Fibroblast of skin of right quadriceps (primary cell): ENCODE results near the gene AVPI1.
A peak's percentile ranks its signal among the peaks of the same experiment; 100 is the strongest.
"Not testable (repeated sequence)": the region's sequence is repeated elsewhere in the genome, so short reads cannot be mapped to it uniquely, and the experiment has no call there.

Source experiments
- DNase-seq: peaks from one replicate; pipeline ENCODE4 v3.0.0-alpha.2; 2013

The AVPI1 gene

DNA sequence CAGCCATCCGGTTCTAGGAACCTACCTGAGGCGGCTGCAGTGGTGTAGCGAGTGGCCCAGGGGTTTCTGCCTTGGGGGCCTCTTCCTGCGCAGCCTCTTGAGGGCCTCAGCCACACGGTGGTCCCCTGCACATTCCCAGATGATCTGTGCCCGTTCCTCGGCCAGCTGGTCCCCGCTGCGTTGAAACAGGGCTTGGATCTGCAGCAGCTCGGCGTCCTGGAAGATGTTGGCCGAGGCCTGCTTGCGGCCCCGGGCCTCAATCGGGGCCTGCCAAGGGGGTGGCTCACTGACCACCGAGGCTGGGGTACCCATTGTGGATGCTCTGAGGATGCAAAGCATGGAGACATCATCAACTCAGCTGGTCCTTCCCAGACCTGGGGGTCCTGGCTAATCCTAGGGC lies 7.4 kb downstream of the AVPI1 start:
- no peak for DNase-seq

DNA sequence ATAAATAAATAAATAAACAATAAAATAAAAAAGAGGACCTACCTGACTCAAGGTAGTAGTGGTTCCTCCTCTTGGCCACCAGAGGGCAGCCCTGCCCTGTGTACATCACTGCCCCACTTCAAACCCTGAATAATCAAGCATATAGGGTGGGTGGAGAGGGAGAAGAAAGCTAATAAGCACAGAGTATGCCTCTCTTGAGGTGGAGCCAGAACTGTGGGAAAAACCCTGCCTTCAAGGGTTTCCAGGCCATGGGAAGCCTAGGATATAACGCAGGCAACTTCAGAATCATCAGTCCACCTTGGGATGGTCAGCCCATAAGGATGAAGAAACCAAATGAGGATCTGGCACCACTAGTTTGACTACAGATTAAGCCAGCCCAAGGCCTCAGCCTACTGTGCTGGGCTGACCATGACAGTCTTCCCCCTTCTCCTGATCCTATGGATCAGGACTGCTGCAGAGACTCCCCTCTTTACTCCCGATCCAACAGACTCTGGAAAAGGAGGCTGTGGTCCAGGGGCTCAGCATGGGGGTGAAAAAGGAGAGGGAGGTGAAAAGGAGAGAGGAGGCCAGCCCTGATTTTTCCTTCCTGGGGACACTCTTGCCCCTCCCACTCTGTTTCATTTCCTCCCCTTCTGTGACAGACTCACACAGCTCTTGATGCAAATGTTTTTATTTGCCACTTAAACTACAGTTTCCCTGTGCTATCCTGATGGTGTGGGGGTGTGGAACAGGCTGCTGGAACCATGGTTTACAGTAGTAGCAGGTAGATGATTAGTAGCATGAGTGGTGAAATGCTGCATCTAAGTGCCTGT lies 10.1 kb downstream of the AVPI1 start:
- peak; percentile 51 for DNase-seq

DNA sequence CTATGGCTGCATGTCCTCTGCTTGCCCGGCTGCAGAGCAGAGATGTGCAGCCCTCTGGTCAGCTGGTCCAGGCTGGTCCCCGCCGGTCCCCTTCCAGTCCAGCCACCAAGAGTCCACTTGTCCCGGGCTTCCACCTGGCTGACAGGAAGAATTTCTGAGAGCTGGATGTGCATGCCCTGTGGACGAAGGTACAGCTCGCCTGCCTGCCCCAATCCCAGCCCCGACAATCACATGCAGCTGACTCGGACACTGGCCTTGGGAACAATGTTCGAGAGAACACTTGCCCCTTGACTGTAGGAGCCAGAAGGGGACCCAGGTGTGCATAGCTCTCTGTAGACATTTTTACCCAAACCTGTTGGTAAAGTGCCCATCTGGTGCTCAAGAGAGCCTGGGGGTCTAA lies 11.8 kb downstream of the AVPI1 start:
- DNase-seq: no peak

DNA sequence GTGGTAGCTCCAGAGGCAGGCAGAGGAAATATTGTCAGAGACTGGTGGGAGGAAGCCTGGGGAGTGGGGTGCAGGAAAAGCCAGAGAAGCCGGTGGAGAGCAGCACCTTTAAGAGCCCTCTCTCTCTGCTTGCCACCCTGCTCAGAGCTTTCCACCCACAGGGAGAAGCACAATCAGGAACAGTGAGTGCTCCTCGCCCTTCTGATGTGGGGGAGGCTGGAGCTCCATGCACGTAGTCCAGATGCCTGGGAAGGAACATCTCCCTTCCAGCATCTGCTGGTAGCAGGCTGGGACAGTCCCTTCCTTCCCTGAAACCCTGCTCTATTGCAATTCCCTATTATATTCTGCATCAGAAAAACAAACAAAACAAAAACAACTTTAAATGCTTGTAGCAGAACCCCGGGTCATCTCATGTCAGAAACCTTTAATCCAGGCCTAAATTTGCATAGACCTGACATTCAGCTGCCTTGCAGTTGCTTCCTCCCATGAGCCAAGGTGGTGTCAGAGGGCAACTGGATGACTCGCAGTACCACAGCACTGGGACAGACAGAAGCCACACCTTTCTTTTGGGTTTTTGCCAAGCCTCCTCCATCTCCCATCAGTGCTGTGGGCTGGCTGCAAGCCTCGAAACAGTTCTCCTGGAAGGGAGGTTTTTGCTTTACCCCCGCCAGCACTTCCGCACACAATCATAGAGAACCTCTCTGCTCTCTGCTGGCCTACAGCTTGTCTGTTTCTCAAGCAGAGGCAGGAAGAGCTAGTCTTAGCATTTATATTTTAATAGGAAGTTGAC lies 13.1 kb downstream of the AVPI1 start:
- peak; percentile 81 for DNase-seq

DNA sequence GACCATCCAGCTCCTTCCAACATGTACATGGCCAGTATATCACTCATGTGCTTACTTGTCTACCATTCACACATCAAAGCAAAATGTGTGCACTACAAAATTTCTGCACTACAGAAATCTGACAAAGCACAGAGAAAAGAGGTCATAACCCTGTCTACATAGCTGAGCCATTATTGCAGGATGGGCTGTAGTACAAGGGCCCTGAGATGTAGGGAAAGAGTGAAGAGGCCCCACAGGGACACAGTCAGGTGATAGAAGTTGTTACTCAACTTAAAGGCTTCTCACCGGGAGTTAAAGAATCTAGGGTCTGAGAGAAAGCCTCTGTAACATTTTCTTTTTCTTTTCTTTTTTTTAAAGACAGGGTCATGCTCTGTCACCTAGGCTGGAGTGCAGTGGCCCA lies 17.5 kb downstream of the AVPI1 start:
- no peak for DNase-seq

DNA sequence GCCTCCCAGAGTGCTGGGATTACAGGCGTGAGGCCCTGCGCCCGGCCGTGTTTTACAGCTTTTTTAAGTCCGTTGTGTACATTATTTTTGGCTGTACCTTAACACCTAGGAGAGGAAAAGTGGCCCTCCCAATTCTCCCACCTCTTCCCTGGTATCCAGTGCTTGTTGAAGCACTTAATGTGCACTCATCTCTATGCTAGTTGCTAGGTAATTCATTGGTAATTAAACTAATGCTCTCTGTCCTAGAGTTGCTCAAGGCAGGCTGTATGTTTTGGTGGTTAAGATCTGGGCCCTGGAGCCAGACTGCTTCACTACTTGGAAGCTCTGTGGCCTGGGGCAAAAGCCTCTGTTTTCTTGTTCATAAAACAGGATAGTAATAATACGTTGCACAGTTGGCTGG lies 19.6 kb downstream of the AVPI1 start:
- DNase-seq: no peak

DNA sequence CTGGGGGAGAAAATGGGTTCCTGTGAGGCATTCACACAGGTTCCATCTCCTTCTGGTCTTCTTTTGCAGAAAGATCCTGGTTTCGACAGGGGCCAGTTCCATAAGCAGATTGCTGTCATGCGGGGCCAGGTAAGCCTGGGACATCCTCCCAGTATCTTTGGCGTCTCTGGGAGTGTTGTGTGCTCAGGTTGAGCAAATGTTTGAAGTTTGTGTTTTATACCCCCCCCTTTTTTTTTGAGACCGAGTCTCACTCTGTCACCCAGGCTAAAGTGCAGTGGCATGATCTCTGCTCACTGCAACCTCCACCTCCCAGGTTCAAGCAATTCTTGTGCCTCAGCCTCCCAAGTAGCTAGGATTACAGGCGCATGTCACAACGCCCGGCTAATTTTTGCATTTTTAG lies 20.0 kb downstream of the AVPI1 start:
- no peak for DNase-seq

DNA sequence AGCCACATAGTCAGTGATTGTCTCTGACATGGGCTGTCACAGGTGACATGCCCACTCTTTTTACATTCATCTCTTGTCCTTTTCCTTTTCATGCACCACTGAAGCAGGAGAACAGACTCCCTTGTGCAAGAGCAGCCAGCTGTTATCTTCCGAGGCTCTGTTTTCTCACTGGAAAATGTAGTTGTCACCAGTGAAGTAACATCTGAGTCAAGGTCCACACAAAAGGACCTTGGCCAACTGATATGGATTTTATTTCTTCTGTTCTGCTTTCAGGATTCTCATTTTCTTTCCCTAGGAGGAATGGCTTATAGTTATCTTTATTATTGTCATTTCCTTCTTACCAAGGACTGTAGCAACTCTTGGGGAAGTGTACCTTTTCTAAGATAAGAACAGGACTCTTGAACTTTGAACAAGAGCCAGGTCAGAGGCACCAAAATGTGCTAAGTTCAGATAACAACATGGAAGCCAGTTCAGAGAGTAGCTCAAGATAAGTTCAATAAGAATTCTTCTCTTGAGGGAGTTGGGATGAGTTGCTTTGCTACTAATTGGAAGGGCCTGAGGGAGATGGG lies 22.7 kb downstream of the AVPI1 start:
- DNase-seq: no peak

DNA sequence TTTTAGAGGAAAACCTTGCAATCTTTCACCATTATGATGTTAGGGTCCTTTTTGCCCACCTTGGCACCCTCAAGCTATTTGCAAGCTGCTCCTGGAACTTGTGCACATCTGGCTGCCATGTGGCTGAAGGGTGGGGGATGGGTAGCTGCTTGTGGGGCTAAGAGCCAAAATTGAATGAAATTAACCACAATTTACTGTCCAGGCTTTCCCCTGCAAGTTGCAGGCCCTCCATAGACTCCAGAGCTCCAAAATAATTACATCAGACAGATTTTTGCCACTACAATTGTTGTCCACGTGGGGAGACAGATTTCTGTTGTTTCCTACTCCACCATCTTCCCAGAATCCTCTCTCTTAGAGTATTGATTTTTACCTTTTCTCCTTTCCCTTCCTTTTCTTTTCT lies 27.5 kb downstream of the AVPI1 start:
- peak; percentile 82 for DNase-seq

DNA sequence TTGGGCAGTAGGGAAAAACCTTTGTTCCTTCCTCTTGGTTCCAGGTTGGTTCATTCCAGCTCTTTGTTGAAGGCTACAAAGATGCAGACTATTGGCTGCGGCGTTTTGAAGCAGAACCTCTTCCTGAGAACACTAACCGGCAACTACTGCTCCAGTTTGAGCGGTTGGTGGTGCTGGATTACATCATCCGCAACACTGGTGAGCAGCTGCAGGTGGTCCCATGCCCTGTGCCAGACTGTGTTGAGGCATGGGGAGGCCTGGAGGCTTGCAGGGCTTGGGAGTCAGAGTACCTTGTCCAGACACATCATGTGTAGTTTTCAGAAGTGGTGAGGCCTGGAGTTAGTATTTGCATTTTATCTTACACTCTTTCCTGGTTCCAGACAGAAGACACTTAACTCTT lies 30.3 kb downstream of the AVPI1 start:
- DNase-seq: no peak

DNA sequence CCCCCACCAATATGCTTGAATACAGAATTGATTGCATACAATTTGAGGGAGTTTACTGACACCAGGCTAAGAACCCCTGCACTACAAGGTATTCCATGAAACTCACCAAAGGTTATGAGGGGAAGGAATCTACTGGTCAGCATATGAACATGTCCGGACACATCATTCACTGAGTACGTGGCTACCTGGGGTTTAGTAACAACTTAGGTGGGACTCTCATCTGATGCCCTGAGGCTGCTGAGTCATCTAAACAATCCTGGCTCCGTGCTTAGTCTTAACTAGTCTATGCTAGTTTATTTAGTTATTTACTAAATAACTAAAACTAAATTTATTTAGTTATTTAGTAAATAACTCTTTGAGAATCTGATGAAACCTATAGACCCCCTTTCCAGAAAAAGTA lies 35.3 kb downstream of the AVPI1 start:
- DNase-seq: no peak

DNA sequence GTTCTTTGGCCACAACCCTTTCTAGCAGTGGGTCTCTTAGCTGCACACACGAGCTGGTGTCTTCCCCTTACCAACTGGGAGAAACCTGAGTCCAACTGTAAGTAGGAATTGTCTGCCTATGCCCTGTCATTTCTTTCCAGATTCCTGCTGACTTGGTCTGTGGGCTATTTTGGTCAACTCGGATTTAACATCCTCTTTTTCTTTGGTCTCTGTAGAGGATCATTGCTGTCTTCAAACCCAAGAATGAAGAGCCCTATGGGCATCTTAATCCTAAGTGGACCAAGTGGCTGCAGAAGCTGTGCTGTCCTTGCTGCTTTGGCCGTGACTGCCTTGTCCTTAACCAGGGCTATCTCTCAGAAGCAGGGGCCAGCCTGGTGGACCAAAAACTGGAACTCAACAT lies 36.3 kb downstream of the AVPI1 start:
- DNase-seq: no peak

DNA sequence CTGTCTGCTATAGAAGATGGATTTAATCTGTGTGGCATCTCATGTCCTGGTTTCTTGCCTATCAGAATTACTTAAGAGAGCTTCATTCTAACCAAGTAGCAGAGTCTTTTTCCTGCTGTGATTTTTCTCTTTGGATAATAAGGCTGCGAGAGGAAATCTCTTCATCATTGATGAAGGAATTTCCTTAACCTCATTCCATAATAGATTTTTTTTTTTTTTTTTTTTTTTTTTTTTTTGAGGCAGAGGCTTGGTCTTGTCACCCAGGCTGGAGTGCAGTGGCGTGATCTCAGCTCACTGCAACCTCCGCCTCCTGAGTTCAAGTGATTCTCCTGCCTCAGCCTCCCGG lies 37.7 kb downstream of the AVPI1 start:
- DNase-seq: not testable (repeated sequence)

DNA sequence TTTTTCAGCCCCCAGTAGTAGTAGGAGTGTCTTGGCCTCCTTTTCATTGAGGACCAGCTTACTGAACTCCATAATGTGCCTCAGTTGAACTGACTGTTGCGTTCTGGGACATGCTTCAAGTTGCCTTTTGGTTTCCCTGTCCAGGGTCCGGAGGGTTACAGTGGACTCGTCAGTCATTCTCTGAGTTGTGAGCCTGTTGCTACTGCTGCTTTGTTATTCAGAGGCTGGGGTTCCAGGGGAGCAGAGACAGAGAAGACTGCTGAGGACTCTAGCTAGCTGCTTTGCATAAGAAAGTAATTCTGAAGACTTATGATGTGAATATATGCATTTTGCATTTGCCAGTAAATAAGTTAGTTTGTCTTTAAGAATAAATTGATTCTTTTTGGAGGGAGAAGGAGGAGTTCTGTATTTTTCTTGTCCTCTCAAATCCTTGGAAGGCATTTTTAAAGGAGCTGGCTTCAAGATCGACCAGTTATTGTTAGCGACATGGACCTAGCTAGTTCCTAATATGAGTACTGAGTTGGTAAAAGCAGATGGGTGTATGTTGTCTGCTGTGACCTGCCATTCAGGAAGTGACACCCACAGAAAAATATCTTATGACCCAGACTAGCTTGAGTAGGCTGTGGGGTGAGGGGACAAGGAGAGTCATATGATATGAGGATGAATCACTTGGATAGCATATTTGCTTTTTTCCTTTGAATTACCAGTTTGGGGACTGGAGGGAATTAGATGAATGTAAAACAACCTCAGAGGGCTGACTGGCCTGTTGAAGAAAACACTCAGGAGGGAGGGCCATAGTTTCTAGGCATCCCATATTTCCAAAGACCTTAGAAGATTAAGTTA lies 38.3 kb downstream of the AVPI1 start:
- peak; percentile 96 for DNase-seq

DNA sequence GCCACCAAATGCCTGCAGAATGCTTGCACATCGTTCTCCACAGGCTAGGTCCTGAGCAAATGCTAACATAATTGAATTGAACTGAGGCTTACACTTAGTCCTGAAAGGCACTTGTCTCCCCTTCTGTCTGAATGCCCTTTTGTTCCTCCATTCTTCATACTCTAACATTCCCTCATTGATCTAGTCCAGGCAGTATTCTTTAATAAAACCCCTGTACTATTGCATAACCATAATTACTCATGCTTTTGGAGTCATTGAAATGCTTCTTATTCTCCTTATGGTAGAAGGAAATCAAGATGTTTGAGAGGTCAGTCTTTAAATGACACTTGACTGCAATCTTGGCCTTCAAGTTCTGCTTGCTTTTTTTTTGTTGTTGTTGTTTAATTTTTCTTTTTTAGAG lies 39.5 kb downstream of the AVPI1 start:
- DNase-seq: peak; percentile 47

DNA sequence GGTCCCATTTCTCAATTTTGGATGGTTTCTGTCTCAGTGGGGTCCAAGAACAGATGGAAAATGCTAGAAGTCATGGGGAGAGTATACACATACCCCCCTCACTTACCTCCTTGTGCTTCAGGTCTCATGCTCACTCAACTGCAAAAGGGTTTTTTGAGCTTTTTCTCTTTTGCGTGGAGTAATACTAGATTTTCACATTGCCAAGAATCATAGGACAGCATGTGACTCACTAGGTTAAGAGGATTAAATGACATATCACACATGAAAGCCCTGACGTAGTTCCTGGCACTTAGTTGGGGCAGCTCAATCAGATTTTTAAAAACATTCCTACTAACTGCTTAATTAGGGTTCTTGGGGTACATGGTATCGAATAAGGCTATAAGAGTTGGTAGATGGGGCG lies 42.1 kb downstream of the AVPI1 start:
- no peak for DNase-seq

DNA sequence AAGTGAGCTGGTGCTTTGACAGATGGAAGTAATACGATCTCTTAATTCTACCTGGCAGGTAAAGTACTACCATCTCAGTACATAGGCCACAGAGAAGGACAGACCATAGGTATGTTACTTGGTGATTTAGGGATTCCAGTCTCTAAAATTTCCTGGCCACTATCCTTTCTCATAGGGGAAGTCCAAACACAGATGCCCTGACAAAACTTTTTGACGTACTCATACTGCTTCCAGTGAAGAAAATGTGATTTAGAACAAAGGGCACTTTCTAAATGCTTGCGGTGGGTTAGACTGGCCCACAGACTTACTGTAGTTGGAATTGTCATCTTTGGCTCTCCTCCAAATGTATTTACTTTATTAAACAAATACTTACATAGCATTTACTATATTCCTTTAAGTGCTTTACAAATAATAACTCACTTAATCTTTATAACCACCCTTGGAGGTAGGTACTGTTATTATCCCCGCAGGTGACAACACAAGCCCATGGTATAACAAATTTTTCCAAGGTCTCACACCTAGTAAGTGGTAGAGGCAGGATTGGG lies 43.5 kb downstream of the AVPI1 start:
- DNase-seq: no peak

DNA sequence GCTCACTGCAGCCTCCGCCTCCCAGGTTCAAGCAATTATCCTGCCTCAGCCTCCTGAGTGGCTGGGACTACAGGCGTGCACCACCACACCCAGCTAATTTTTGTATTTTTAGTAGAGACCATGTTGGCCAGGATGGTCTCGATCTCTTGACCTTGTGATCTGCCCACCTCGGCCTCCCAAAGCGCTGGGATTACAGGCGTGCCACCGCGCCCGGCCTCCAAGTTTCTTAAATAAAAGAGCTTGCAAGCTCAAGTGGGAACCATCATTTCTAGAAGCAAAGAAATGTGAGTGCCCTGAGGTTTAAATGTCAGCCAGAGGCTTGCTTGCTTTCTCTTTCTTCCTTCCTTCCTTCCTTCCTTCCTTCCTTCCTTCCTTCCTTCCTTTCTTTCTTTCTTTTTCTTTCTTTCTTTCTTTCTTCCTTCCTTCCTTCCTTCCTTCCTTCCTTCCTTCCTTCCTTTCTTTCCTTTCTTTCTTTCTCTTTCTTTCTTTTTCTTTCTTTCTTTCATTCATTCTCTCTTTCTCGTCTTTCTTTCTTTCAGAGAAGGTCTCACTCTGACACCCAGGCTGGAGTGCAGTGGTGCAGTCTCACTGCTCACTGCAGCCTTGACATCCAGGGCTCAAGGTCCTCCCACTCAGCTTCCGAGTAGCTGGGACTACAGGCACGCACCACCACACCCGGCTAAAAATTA lies 44.4 kb downstream of the AVPI1 start:
- not testable (repeated sequence) for DNase-seq

DNA sequence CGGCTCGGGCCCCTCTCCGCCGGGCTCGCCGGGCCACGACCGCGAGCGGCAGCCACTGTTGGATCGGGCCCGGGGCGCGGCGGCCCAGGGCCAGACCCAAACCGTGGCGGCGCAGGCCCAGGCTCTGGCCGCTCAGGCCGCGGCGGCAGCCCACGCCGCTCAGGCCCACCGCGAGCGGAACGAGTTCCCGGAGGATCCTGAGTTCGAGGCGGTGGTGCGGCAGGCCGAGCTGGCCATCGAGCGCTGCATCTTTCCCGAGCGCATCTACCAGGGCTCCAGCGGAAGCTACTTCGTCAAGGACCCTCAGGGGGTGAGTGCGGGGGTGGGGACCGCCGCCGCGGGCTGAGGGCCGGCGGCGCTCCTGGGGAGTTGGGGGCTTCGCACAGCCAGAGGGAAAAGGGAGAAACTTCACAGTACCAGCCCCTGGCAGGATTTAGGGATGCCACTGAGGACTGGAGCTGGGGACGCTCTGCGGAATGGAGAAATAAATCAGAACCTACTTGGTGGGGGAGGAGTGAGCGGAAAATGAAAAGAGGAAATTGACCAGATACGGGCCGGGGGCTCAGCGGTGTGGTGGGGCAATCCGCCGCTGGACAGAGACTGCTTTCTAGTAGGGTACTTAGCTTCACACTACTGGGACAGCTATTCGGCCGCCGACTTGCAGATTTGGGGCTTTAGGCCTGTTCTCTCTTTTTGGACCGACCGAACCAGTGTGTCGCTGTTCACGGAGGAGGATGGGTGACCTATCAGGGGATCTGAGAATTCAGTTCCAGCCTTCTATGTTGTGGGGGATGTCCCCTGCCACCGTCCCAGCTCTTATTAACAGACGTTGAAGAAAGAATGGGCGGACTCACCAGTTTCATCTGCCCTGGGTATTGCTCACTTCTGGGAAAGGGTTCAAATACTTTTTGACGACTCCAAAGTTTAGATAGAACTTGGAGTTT lies 45.9 kb downstream of the AVPI1 start:
- DNase-seq: peak; percentile 33

DNA sequence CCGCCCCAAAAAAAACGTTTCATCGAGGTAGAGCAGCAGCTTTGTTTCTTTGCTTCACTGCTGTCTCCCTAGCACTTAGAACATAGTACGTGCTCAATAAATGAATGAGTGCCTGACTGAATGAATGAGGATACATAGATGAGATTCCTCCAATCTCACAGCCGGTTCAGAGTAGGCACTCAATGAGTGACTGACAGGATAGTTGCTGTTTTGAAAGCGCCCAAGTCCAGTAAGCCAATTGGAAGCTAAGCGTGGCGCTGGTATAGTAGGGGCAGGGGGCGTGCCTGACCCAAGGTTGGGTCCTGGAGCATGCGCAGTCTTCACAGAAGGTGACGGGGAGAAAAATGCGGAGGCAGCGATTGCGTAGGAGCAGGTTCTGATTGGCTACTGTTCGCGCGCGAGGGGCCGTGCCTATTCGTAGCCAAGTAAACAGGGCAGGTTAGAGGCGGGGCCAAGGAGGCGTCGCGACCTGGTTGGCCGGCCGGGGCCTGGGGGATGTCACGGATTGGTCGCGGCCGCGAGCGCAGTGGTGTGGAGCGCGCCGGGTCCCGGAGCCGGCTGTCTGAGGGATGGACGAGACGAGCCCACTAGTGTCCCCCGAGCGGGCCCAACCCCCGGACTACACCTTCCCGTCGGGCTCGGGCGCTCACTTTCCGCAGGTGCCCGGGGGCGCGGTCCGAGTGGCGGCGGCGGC lies 46.7 kb downstream of the AVPI1 start, which contains the start of gene PI4K2A:
Gene PI4K2A, plus strand, starts transcription at position 498 of the 694 bp plus-strand sequence. Its CDS starts 72 bp downstream, at position 570.
- peak; percentile 99 for DNase-seq
